WTC11 (cell line): ENCODE results near the gene VSTM2B. TPM values are rescaled to one million over a fixed set of nuclear protein-coding genes. Genes with fewer than 3 reads are reported as not detected.

ENCODE experiments used
- ATAC-seq: fragments of 200-7000 bp; cut with Tn5 transposase; 2 replicates; pipeline ENCODE4 v1.10.0; 2021; ENCODE audit warnings: mild to moderate bottlenecking, moderate library complexity
- CTCF ChIA-PET: fragments of 300-600 bp; sonication (Branson Sonifier 250); formaldehyde crosslinking; loops from one replicate; lab custom pipeline; 2021; ENCODE audit warnings: antibody characterized with exemption; lab: Charles Lee
- POLR2A ChIA-PET: fragments of 350-600 bp; sonication (Branson Sonifier 250); formaldehyde crosslinking; loops from one replicate; lab custom pipeline; 2021; ENCODE audit warnings: antibody characterized with exemption; lab: Charles Lee
- DNase-seq: peaks from one replicate; pipeline ENCODE4 v3.0.0; 2021; ENCODE audit warnings: low spot score
- H3K27ac Mint-ChIP-seq: 2 replicates; pipeline ENCODE4 v1.8.0; 2021; ENCODE audit warnings: mixed read lengths
- H3K27me3 Mint-ChIP-seq: 2 replicates; pipeline ENCODE4 v1.8.0; 2021; ENCODE audit warnings: low read depth, mild to moderate bottlenecking, moderate library complexity, mixed read lengths
- H3K36me3 Mint-ChIP-seq: 2 replicates; pipeline ENCODE4 v1.8.0; 2021; ENCODE audit warnings: mixed read lengths
- H3K4me1 Mint-ChIP-seq: 2 replicates; pipeline ENCODE4 v1.8.0; 2022; ENCODE audit warnings: mixed read lengths
- H3K4me3 Mint-ChIP-seq: 2 replicates; pipeline ENCODE4 v1.8.0; 2021; ENCODE audit warnings: mild to moderate bottlenecking, moderate library complexity, mixed read lengths
- H3K9me3 Mint-ChIP-seq: 2 replicates; pipeline ENCODE4 v1.8.0; 2021; ENCODE audit warnings: mixed read lengths
- CREB1 ChIP-seq: sonication (generic); formaldehyde crosslinking; IDR thresholded peaks from 2 replicates; pipeline ENCODE4 v1.8.0; 2023; ENCODE audit warnings: mild to moderate bottlenecking, missing genetic modification reagents
- CREM ChIP-seq: sonication (generic); formaldehyde crosslinking; IDR thresholded peaks from 2 replicates; pipeline ENCODE4 v1.8.1; 2022; ENCODE audit warnings: mild to moderate bottlenecking, missing genetic modification reagents, moderate library complexity
- ELF4 ChIP-seq: sonication (generic); formaldehyde crosslinking; IDR thresholded peaks from 2 replicates; pipeline ENCODE4 v1.8.1; 2022; ENCODE audit warnings: low read depth, mild to moderate bottlenecking, moderate library complexity, missing genetic modification reagents
- EMX1 ChIP-seq: fragments of 250-450 bp; sonication (Bioruptor Pico); IDR thresholded peaks from 2 replicates; pipeline ENCODE4 v1.8.0; 2021; ENCODE audit warnings: mild to moderate bottlenecking
- ESRRA ChIP-seq: sonication (generic); formaldehyde crosslinking; IDR thresholded peaks from 2 replicates; pipeline ENCODE4 v1.8.1; 2022; ENCODE audit warnings: mild to moderate bottlenecking, missing genetic modification reagents, borderline replicate concordance
- FOXJ3 ChIP-seq: sonication (generic); formaldehyde crosslinking; IDR thresholded peaks from 2 replicates; pipeline ENCODE4 v1.9.0; 2021; ENCODE audit warnings: missing genetic modification reagents, mild to moderate bottlenecking, borderline replicate concordance
- IRF2 ChIP-seq: sonication (generic); formaldehyde crosslinking; IDR thresholded peaks from 2 replicates; pipeline ENCODE4 v1.8.0; 2022; ENCODE audit warnings: low read depth, missing genetic modification reagents, borderline replicate concordance
- KAT7 ChIP-seq: sonication (generic); formaldehyde crosslinking; IDR thresholded peaks from 2 replicates; pipeline ENCODE4 v1.8.1; 2023; ENCODE audit warnings: missing genetic modification reagents, mild to moderate bottlenecking, borderline replicate concordance
- MYBL2 ChIP-seq: sonication (generic); formaldehyde crosslinking; IDR thresholded peaks from 2 replicates; pipeline ENCODE4 v1.8.1; 2023; ENCODE audit warnings: mild to moderate bottlenecking, moderate library complexity, missing genetic modification reagents
- NFE2L1 ChIP-seq: sonication (generic); formaldehyde crosslinking; IDR thresholded peaks from 2 replicates; pipeline ENCODE4 v1.8.1; 2023; ENCODE audit warnings: missing genetic modification reagents
- NR1H2 ChIP-seq: sonication (generic); formaldehyde crosslinking; IDR thresholded peaks from 2 replicates; pipeline ENCODE4 v1.9.0; 2021; ENCODE audit warnings: mild to moderate bottlenecking, moderate library complexity, missing genetic modification reagents
- TP53 ChIP-seq: sonication (generic); formaldehyde crosslinking; IDR thresholded peaks from 2 replicates; pipeline ENCODE4 v1.8.1; 2023; ENCODE audit warnings: mild to moderate bottlenecking, missing genetic modification reagents
- ZNF317 ChIP-seq: sonication (generic); formaldehyde crosslinking; IDR thresholded peaks from 2 replicates; pipeline ENCODE4 v1.8.1; 2023; ENCODE audit warnings: low read depth, mild to moderate bottlenecking, moderate library complexity, missing genetic modification reagents, borderline replicate concordance
- total RNA-seq: library from RNA; stranded (reverse); gene quantifications from 3 replicates; pipeline ENCODE4 v1.2.3, GENCODE V29; 2021
- TF ChIP-seq, protein P1 (sequence below): sonication (generic); formaldehyde crosslinking; IDR thresholded peaks from 2 replicates; pipeline ENCODE4 v1.8.0; 2022; ENCODE audit warnings: mild to moderate bottlenecking, missing genetic modification reagents
- TF ChIP-seq, protein P2 (sequence below): fragments of 250-450 bp; sonication (Bioruptor Pico); IDR thresholded peaks from 2 replicates; pipeline ENCODE4 v1.9.0; 2021; ENCODE audit warnings: mild to moderate bottlenecking
- TF ChIP-seq, protein P3 (sequence below): sonication (generic); formaldehyde crosslinking; conservative IDR thresholded peaks from 2 replicates; pipeline ENCODE4 v1.8.1; 2022; ENCODE audit warnings: mild to moderate bottlenecking, missing genetic modification reagents
- TF ChIP-seq, protein P4 (sequence below): fragments of 250-450 bp; sonication (Bioruptor Pico); IDR thresholded peaks from 2 replicates; pipeline ENCODE4 v2.1.2; 2022; ENCODE audit warnings: mild to moderate bottlenecking, moderate library complexity
- TF ChIP-seq, protein P5 (sequence below): sonication (generic); formaldehyde crosslinking; IDR thresholded peaks from 2 replicates; pipeline ENCODE4 v1.8.0; 2023; ENCODE audit warnings: missing genetic modification reagents
- TF ChIP-seq, protein P6 (sequence below): sonication (generic); formaldehyde crosslinking; IDR thresholded peaks from 2 replicates; pipeline ENCODE4 v1.8.1; 2023; ENCODE audit warnings: mild to moderate bottlenecking, missing genetic modification reagents, moderate library complexity
- TF ChIP-seq, protein P7 (sequence below): sonication (generic); formaldehyde crosslinking; IDR thresholded peaks from 2 replicates; pipeline ENCODE4 v1.8.1; 2022; ENCODE audit warnings: mild to moderate bottlenecking, missing genetic modification reagents, moderate library complexity, borderline replicate concordance
- TF ChIP-seq, protein P8 (sequence below): sonication (generic); formaldehyde crosslinking; IDR thresholded peaks from 2 replicates; pipeline ENCODE4 v1.8.0; 2022; ENCODE audit warnings: mild to moderate bottlenecking, missing genetic modification reagents
- TF ChIP-seq, protein P9 (sequence below): fragments of 250-450 bp; sonication (Bioruptor Pico); IDR thresholded peaks from 2 replicates; pipeline ENCODE4 v1.8.0; 2021; ENCODE audit warnings: mild to moderate bottlenecking

The VSTM2B gene
- total RNA-seq, 1 experiment from 2014 or later = 3.2 TPM

DNA sequence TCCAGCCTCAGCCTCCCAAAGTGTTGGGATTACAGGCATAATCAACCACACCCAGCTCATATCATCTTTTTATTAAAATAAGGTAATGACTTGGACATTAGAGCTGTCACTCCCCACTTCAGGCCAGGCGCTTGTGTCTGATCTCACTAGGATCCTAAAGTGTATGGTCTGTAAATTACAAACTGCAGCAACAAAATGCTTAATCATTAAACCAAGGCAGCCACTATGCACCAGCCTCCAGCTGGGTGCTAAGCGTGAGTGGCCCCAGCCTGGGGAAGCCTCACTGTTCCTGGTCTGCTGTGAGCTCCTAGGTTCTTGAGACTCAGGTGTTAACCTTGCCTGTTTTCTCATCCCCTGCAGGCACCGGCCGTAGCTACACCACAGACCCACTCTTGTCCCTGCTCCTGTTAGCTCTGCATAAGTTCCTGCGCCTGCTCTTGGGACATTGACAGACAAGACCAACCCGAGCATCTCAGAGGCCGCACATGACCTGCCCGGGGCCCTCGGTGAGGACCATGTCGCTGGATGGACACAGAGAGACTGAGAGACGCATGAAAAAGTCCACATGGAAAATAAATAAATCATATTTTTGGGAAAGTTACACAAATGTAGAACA, 37.8 kb downstream of the VSTM2B start (continued):
- TF ChIP-seq EMX1 (CRISPR knock-in tag) = no peak
- no peak for TF ChIP-seq NFE2L1 (CRISPR knock-in tag)
- no peak for TF ChIP-seq TP53 (CRISPR knock-in tag)
- TF ChIP-seq, protein P1, sequence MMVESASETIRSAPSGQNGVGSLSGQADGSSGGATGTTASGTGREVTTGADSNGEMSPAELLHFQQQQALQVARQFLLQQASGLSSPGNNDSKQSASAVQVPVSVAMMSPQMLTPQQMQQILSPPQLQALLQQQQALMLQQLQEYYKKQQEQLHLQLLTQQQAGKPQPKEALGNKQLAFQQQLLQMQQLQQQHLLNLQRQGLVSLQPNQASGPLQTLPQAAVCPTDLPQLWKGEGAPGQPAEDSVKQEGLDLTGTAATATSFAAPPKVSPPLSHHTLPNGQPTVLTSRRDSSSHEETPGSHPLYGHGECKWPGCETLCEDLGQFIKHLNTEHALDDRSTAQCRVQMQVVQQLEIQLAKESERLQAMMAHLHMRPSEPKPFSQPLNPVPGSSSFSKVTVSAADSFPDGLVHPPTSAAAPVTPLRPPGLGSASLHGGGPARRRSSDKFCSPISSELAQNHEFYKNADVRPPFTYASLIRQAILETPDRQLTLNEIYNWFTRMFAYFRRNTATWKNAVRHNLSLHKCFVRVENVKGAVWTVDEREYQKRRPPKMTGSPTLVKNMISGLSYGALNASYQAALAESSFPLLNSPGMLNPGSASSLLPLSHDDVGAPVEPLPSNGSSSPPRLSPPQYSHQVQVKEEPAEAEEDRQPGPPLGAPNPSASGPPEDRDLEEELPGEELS (CRISPR knock-in tag) = no peak
- TF ChIP-seq, protein P2, sequence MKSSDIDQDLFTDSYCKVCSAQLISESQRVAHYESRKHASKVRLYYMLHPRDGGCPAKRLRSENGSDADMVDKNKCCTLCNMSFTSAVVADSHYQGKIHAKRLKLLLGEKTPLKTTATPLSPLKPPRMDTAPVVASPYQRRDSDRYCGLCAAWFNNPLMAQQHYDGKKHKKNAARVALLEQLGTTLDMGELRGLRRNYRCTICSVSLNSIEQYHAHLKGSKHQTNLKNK = no peak
- TF ChIP-seq, protein P3, sequence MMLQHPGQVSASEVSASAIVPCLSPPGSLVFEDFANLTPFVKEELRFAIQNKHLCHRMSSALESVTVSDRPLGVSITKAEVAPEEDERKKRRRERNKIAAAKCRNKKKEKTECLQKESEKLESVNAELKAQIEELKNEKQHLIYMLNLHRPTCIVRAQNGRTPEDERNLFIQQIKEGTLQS (CRISPR knock-in tag) = no peak

DNA sequence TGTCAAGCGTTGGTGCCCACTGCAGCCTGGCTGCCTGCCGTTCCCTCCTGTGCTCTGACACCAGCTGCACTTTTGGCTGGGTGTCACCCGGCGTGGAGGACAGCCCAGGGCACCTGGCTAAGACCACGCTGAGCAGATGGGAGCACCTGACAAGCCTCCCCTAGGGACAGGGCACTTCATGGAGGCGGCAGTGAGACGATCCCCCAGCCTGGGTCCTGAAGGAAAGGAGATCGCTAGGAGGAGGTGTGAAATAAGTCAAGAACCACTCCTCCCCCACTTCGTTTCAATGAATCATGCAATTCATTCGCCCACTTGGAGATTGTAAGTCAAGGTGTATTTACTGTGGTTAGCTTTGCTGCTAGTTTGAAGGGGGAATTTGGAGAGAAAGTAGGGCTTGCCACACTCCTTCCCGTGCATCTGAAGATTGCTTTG, 38.8 kb downstream of the VSTM2B start:
- DNase-seq (no peak), ATAC-seq (no peak)
- H3K9me3 Mint-ChIP-seq = peaks cover 8% of the 10 kb centered on the region
- CTCF ChIA-PET = no interaction called here
- POLR2A ChIA-PET = no interaction called here
- peaks cover 5% of the 10 kb centered on the region for H3K36me3 Mint-ChIP-seq
- peaks cover 8% of the 10 kb centered on the region; the same call in 1 of the 2 replicates for H3K27me3 Mint-ChIP-seq
- TF ChIP-seq NR1H2 (CRISPR knock-in tag) (no peak), KAT7 (CRISPR knock-in tag) (no peak), CREM (no peak), ZNF317 (CRISPR knock-in tag) (no peak), ESRRA (no peak), ELF4 (CRISPR knock-in tag) (no peak), MYBL2 (no peak)
- TF ChIP-seq, protein P4, sequence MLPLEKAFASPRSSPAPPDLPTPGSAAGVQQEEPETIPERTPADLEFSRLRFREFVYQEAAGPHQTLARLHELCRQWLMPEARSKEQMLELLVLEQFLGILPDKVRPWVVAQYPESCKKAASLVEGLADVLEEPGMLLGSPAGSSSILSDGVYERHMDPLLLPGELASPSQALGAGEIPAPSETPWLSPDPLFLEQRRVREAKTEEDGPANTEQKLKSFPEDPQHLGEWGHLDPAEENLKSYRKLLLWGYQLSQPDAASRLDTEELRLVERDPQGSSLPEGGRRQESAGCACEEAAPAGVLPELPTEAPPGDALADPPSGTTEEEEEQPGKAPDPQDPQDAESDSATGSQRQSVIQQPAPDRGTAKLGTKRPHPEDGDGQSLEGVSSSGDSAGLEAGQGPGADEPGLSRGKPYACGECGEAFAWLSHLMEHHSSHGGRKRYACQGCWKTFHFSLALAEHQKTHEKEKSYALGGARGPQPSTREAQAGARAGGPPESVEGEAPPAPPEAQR (CRISPR knock-in tag) = no peak
- TF ChIP-seq, protein P5, sequence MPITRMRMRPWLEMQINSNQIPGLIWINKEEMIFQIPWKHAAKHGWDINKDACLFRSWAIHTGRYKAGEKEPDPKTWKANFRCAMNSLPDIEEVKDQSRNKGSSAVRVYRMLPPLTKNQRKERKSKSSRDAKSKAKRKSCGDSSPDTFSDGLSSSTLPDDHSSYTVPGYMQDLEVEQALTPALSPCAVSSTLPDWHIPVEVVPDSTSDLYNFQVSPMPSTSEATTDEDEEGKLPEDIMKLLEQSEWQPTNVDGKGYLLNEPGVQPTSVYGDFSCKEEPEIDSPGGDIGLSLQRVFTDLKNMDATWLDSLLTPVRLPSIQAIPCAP (CRISPR knock-in tag) = no peak
- TF ChIP-seq, protein P6, sequence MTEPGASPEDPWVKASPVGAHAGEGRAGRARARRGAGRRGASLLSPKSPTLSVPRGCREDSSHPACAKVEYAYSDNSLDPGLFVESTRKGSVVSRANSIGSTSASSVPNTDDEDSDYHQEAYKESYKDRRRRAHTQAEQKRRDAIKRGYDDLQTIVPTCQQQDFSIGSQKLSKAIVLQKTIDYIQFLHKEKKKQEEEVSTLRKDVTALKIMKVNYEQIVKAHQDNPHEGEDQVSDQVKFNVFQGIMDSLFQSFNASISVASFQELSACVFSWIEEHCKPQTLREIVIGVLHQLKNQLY (CRISPR knock-in tag) = no peak
- no peak overlapping the region for H3K4me3 Mint-ChIP-seq
- no peak overlapping the region for H3K27ac Mint-ChIP-seq
- H3K4me1 Mint-ChIP-seq = 0 out of 2 replicates have a peak, but pooled peaks cover 6% of the 10 kb centered on the region

DNA sequence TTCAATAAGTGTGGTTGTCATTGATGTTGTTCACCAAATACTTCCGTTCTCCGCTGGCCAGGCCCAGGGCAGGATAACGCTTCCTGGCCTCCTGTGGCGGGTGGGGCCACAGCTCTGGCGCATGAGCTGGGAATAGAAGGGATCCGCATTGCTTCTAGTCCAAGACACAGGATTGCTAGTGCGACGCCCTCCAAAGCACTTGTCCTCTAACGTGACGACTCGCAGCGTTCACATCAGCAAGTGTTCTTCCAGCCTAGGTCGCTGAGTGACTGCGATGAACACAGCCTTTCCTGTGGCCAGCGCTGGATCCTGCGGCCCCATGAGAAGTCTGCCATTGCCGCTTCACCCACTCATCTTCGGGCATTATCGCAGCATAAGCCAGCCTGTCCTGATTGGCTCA, 39.4 kb downstream of the VSTM2B start:
- ChIA-PET CTCF (interaction anchor here (0.5 kb wide), 1 partner anchor 303 kb away, joined by 3 read pairs; no protein-coding TSS in a partner anchor), POLR2A (no interaction called here)
- peaks cover 2% of the 10 kb centered on the region for H3K9me3 Mint-ChIP-seq
- H3K4me1 Mint-ChIP-seq = 0 out of 2 replicates have a peak, but pooled peaks cover 6% of the 10 kb centered on the region
- DNase-seq = no peak
- no peak overlapping the region for H3K4me3 Mint-ChIP-seq
- H3K27ac Mint-ChIP-seq = no peak overlapping the region
- 0 out of 2 replicates have a peak, but pooled peaks cover 5% of the 10 kb centered on the region for H3K27me3 Mint-ChIP-seq
- no peaks in the 10 kb centered on the region; the same call in 1 of the 2 replicates for H3K36me3 Mint-ChIP-seq
- no peak for ATAC-seq
- no peak for TF ChIP-seq ESRRA
- TF ChIP-seq FOXJ3 (CRISPR knock-in tag) = no peak
- no peak for TF ChIP-seq IRF2 (CRISPR knock-in tag)
- TF ChIP-seq, protein P1 (CRISPR knock-in tag) = no peak
- no peak for TF ChIP-seq CREM
- TF ChIP-seq, protein P7, sequence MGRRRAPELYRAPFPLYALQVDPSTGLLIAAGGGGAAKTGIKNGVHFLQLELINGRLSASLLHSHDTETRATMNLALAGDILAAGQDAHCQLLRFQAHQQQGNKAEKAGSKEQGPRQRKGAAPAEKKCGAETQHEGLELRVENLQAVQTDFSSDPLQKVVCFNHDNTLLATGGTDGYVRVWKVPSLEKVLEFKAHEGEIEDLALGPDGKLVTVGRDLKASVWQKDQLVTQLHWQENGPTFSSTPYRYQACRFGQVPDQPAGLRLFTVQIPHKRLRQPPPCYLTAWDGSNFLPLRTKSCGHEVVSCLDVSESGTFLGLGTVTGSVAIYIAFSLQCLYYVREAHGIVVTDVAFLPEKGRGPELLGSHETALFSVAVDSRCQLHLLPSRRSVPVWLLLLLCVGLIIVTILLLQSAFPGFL (CRISPR knock-in tag) = no peak
- TF ChIP-seq, protein P8, sequence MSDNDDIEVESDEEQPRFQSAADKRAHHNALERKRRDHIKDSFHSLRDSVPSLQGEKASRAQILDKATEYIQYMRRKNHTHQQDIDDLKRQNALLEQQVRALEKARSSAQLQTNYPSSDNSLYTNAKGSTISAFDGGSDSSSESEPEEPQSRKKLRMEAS (CRISPR knock-in tag) = no peak
- TF ChIP-seq, protein P9, sequence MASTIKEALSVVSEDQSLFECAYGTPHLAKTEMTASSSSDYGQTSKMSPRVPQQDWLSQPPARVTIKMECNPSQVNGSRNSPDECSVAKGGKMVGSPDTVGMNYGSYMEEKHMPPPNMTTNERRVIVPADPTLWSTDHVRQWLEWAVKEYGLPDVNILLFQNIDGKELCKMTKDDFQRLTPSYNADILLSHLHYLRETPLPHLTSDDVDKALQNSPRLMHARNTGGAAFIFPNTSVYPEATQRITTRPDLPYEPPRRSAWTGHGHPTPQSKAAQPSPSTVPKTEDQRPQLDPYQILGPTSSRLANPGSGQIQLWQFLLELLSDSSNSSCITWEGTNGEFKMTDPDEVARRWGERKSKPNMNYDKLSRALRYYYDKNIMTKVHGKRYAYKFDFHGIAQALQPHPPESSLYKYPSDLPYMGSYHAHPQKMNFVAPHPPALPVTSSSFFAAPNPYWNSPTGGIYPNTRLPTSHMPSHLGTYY (CRISPR knock-in tag) = no peak
- TF ChIP-seq CREB1 (CRISPR knock-in tag) = no peak
